GM21737 (cell line): Measurements from ENCODE around the gene PRR14L.

Experiments
- ATAC-seq: cut with Tn5 transposase; IDR thresholded peaks from one replicate; pipeline ENCODE4 v1.9.1; 2021; ENCODE audit warnings: mild to moderate bottlenecking, moderate library complexity; ENCODE audit not compliant: unreplicated experiment

The PRR14L gene

DNA sequence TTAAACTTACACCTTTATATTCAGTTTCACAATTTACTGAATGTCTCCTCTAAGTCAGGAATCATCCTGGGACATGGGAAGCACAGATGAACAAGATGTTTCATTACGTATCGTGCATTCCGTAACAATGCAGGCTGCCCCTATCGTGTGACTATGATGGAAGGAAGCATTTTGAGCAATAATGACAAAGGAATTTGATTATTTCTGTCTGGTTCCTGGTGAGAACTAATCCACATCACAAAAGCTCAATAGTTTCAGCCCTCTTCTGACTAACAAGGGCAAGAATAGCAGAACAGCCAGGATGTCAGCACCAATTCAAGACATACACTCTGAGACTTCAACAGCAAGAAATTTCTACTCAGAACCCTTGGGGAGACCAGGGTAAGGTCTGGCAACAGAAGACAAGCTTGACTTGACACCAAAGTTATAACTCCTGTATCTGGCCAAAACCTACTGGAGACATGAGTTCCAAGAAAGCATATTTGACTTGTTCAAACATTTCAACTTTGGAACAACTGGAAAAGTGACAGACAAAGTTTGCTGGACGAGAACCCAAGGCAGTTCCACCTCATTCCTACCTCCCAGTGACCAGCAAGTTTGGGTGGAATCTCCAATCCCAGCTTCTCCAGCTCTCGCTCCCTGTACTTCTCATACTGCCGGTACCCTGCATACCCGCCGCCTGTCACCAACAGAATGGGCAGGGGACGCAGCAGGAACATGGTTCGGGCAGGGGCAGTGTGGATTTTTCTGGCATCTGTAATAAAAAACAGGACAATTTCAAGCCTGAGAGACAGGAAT is 102.2 kb downstream of the PRR14L start:
- ATAC-seq = no peak

DNA sequence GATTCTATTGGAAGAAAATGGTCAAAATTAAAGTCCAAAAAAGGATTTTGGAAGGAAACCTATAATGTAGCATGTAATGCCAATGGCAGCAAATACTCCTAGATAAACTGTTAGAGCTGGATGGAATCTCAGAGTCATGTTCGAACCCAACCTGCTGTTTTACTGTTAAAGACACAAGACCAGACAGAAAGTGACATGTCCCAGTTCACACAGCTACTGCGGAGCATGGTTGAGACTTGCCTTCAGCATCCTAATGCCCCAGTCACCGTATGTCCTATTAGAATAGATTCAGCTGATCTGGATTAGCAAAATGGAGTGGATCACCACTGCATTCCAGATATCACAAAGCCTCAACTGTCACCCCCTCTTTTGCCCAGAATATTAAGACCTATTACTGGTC is 102.9 kb downstream of the PRR14L start:
- ATAC-seq = no peak

DNA sequence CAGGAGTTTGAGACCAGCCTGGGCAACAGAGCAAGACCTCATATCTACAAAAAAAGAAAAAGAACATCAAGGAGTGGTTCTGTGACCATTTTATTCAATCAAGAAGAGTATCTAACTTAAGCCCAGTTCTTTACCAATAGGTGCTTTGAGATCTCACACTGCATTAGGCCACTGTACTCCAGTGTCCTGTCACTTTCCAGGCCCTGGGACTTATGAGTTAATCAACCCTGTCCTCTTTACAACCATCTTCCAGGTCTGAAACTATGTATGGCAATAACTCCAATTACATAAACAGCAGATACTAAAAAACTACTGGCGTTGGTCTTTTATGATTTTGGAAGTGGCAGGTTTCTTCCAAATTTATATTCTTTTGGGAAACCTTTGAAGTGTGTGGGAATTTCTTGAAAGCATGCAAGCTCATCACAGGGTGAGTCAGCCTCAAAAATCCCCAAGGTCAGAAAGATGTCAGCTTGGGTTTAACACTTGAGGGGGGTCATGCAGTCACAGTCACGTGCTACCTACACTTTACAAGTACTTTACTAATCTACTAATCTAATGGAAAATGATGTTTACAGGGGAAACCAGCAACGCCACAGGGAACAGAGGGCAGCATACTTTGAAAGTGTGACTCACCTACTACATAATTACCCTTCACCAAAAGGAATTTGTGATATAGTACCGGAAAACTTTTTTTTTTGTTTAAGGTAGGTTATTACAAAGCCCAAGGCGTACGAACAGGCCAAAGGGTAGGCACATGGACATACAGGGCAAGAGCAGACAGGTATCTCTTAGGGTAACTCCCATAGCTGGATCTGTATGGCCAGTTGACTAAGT is 103.5 kb downstream of the PRR14L start:
- no peak for ATAC-seq

DNA sequence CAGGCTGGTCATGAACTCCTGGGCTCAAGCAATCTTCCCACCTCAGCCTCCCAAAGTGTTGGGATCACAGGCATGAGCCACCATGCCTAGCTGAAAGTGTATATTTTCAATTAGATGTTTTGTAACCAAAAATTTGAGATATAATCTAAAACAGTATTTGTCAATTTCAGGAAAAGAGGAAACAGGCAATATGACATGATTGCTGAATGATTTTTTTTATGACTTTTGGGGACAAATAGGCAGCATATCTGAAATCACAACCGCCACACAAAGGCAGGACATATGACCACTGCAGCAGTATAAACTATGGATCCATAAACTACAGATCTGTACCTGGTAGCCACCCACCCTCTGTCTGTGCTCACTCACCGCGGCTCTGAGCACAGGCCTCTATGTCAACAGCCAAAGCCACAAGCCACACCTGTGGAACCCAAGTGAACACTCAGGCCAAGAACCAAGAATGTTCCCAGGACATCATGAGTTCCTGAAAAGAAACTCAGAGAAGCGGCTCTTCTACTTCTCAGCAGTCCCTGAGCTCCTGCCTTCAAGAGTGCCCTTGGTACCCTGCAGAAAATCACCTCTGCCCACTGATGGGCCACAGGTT is 110.4 kb downstream of the PRR14L start:
- ATAC-seq = no peak

DNA sequence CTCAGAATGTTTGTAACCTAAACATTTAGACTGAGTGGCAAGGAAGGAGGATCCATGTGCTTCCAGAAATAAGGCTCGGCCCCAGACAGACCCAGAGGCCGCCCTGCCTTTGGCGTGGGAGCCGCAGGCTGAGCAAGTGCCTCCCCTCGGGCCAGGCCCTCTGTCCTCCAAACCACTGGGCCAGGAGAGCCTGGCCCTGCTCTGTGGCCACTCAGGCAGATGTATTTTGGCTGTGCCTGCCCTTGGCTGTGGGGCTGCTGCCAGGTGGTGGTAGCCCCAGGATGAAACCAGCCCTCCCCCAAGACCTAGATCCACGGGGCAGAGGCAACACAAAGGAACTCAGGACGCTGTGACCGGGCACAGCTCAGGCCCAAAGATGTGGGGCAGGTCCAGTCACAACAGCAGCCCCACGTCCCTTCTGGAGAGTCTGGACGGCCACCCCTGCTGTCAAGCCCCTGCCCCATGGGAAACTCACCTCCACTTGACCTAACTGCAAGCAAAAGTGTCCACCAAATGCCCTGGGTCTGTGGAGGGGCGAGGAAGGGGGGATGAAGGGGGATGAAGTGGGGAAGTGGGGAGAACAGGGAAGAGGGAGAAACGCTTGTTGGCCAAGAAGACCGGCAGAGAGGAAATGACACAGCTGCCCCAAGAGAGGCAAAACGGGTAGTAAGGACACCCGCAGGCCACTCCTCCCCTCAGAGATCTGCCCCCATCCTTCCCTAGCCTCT is 111.9 kb downstream of the PRR14L start:
- peak; percentile 45 for ATAC-seq

DNA sequence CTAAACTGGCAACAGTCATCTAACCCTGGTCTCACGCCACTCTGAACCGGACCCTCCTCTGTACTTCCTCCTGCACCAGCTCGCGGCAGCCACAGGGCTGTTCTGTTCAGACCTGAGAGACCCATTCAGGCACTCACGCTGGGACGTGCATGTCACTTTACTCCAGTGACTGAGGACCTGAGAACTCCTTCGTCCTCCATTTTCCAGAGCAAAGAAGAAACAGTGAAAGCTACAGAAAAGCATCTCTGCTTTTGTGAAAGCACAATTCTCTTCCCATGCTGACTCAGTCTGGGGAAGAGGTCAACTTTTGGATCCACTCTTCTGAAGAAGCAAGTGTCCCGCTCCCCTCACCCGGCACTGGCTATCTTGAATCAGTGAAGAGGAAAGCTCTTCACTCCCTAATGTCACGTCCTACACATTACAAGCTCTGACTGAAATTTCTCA is 112.5 kb downstream of the PRR14L start:
- peak; percentile 51 for ATAC-seq

DNA sequence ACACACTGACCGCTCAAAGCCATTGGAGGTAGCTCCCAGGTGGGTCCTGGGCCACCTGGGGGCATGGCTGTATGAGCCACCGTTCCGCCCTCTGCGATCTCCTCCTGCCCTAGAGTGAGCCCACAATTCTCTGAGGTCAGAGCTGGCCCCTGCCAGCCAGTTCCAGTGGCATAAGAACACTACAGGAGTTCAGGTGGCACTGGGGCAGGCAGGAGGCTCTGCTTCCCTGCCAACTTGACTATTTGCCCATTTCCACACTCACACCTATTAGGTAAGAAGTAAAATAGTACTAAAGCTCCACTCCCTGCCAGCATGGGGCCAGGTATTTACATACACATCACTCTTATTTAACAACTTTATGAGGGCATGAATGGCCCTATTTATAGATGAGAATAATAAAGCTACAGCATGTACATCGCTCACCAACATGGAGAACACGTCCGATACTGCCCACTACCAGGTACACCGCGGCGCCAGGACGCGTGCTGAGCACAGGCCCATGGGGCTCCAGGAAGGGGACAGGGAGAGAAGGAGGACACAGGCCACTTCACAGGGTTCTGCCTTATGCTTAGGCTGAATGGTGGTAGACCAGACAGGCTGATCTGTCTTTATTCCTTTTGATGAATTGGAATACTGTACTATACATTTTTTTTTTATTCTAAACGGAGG is 114.2 kb downstream of the PRR14L start:
- ATAC-seq = no peak

DNA sequence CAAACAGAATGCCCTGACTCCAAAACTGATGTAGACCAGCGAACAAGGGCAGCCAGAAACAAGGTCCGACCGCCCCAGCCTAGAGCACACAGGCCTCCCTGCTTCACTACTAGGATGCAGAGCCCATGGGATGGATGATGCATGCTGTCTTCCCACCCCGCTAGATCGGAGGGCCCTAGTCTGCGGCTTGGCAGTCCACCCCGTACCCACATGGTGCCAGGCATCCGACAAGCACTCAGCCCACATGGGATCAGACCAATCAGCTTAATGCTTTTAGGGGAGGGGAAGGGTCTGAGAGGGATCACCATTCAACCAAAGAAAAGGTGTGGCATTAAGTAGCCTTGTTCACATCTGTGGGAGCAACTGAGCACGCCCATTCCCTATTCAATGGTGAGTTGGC is 118.5 kb downstream of the PRR14L start:
- ATAC-seq = no peak
